Keratinocyte (primary cell): ENCODE results near the gene SYK. TPM values are rescaled to one million over a fixed set of nuclear protein-coding genes. Genes with fewer than 3 reads are reported as not detected.

Experiments
- DNase-seq: peaks from one replicate; pipeline ENCODE4 v3.0.0-alpha.2; 2011; ENCODE audit warnings: low read depth, missing footprints, low spot score
- FAIRE-seq: peaks from 2 replicates; lab custom pipeline; 2011; peaks lifted over from hg19 to GRCh38; lab: Jason Lieb, UNC
- H2AFZ ChIP-seq: 2 replicates; pipeline ENCODE4 v1.6.0; 2012; ENCODE audit warnings: low read length, control low read depth, inconsistent platforms; ENCODE audit not compliant: control insufficient read depth
- H3K27ac ChIP-seq: 2 replicates; pipeline ENCODE4 v1.5.1; 2011; ENCODE audit warnings: low read length; ENCODE audit not compliant: control insufficient read depth, insufficient read depth
- H3K27me3 ChIP-seq: 3 replicates; pipeline ENCODE4 v1.6.0; 2011; ENCODE audit warnings: low read length; ENCODE audit not compliant: control insufficient read depth, insufficient read depth; ENCODE audit errors: extremely low read depth
- H3K36me3 ChIP-seq, 2 experiments: 2 replicates in 1 of 2; 3 replicates in 1 of 2; pipeline ENCODE4 v1.5.1; 2011; ENCODE audit warnings: low read length in 2 of 2, mild to moderate bottlenecking in 1 of 2; ENCODE audit not compliant: control insufficient read depth in 2 of 2, insufficient read depth in 2 of 2; ENCODE audit errors: extremely low read depth in 1 of 2
- H3K4me1 ChIP-seq: 3 replicates; pipeline ENCODE4 v1.5.1; 2011; ENCODE audit warnings: low read length; ENCODE audit not compliant: control insufficient read depth, insufficient read depth; ENCODE audit errors: extremely low read depth
- H3K4me2 ChIP-seq: 3 replicates; pipeline ENCODE4 v1.6.0; 2011; ENCODE audit warnings: low read depth, low read length; ENCODE audit not compliant: control insufficient read depth, insufficient read depth; ENCODE audit errors: extremely low read depth
- H3K4me3 ChIP-seq, 3 experiments: fragments of 200-600 bp in 1 of 3; sonication (generic) in 1 of 3; 2 replicates in 2 of 3; 3 replicates in 1 of 3; pipeline ENCODE4 v1.5.1; 2011 to 2016; ENCODE audit warnings: low read length in 3 of 3, mild to moderate bottlenecking in 3 of 3, control low read depth in 2 of 3, inconsistent platforms in 1 of 3, low read depth in 1 of 3, mixed read lengths in 1 of 3, mixed run types in 1 of 3, moderate library complexity in 1 of 3; ENCODE audit not compliant: control insufficient read depth in 2 of 3, insufficient read depth in 2 of 3; ENCODE audit errors: extremely low read depth in 1 of 3
- H3K79me2 ChIP-seq: 2 replicates; pipeline ENCODE4 v1.6.0; 2012; ENCODE audit warnings: low read length; ENCODE audit not compliant: control insufficient read depth, insufficient read depth
- H3K9ac ChIP-seq: 3 replicates; pipeline ENCODE4 v1.6.0; 2011; ENCODE audit warnings: low read length; ENCODE audit not compliant: control insufficient read depth, insufficient read depth; ENCODE audit errors: extremely low read depth
- H3K9me1 ChIP-seq: 3 replicates; pipeline ENCODE4 v1.6.0; 2011; ENCODE audit warnings: low read length; ENCODE audit not compliant: control insufficient read depth, insufficient read depth; ENCODE audit errors: extremely low read depth
- H3K9me3 ChIP-seq: 2 replicates; pipeline ENCODE4 v1.5.1; 2012; ENCODE audit warnings: low read depth, low read length; ENCODE audit not compliant: control insufficient read depth
- H4K20me1 ChIP-seq: 3 replicates; pipeline ENCODE4 v1.6.0; 2011; ENCODE audit warnings: low read length; ENCODE audit not compliant: control insufficient read depth, insufficient read depth; ENCODE audit errors: extremely low read depth
- CTCF ChIP-seq, 3 experiments: IDR thresholded peaks in 1 of 3; conservative IDR thresholded peaks in 1 of 3; optimal IDR thresholded peaks in 1 of 3; 2 replicates in 2 of 3; 3 replicates in 1 of 3; pipeline versions ENCODE3 to v1.5.1; 2011; ENCODE audit warnings: low read length in 3 of 3, mild to moderate bottlenecking in 3 of 3, moderate library complexity in 2 of 3, control low read depth in 1 of 3, inconsistent platforms in 1 of 3; ENCODE audit not compliant: insufficient read depth in 2 of 3; ENCODE audit errors: extremely low read depth in 1 of 3
- EZH2 ChIP-seq: IDR thresholded peaks from one replicate; pipeline ENCODE4 v1.6.1; 2012; ENCODE audit warnings: inconsistent platforms, mild to moderate bottlenecking, low read length, moderate library complexity
- dilution Hi-C: fragments of 300-500 bp; cut with MboI; formaldehyde crosslinking; loops from one replicate; pipeline ENCODE4 v1.7.0; 2020; ENCODE audit warnings: low sequenced_read_pairs; ENCODE audit not compliant: extremely low pct_ligation_motif_present
- polyA plus RNA-seq, 5 experiments: library from polyadenylated mRNA; depleted of rRNA in 3 of 5; stranded (reverse) in 3 of 5; stranded (forward) in 1 of 5; unstranded in 1 of 5; fragments of >200 nt; gene quantifications; 1 replicate in 1 of 5; 2 replicates in 3 of 5; 3 replicates in 1 of 5; pipeline versions ENCODE4 v1.2.1 to v1.2.3, GENCODE V29; 2011 to 2012; ENCODE audit warnings: missing spikeins in 2 of 5, low read depth in 1 of 5, low replicate concordance in 1 of 5

SYK gene
- polyA plus RNA-seq, 1 donor (not counting 4 experiments of a cell fraction or from before 2014, with no cell fraction given) = 2.0 TPM

GRCh38 chr9:90927496-90927895 lies 125.9 kb downstream of the SYK start:
- no peaks in the 10 kb centered on the region for H3K27me3 ChIP-seq
- H3K9me3 ChIP-seq = no peaks in the 10 kb centered on the region
- no peak overlapping the region for H2AFZ ChIP-seq
- TF ChIP-seq CTCF (optimal IDR thresholded peaks at IDR 0.05 in 1 of 3, IDR thresholded peaks at IDR 0.05 in 1 of 3, conservative IDR thresholded peaks at IDR 0.05 in 1 of 3; ENCODE audit: extremely low read depth in 1 of 3, insufficient read depth in 2 of 3, low read length in 3 of 3) (no peak), EZH2 (no peak)
- no peak for DNase-seq
- no peaks in the 10 kb centered on the region for H3K79me2 ChIP-seq
- dilution Hi-C loops = no loop called here
- H3K4me2 ChIP-seq = no peak overlapping the region
- H4K20me1 ChIP-seq = no peaks in the 10 kb centered on the region
- H3K4me1 ChIP-seq = peaks cover 13% of the 10 kb centered on the region
- H3K27ac ChIP-seq = no peak overlapping the region
- FAIRE-seq = peak; percentile 49
- H3K4me3 ChIP-seq = no peak overlapping the region
- no peak overlapping the region for H3K9ac ChIP-seq
- no peaks in the 10 kb centered on the region for H3K9me1 ChIP-seq
- no peaks in the 10 kb centered on the region for H3K36me3 ChIP-seq

DNA sequence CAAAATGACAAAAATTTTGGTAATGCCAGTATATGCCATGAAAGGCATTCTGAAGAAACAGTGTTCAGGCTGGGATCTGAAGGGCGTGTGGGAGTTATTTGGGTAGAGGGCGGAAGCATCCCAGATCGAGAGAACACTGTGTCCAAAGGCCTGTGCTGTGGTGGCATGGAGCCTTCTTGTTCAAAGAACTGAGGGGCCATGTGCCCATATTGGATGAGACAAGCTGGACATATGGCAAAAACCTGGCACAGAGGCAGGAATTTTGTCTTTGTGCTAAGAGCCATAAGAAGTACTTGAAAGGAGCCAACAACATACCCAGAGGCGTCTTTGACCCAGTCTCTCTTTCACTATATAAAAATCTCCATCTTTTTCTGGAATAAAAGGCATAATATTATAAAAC lies 128.0 kb downstream of the SYK start:
- no peak overlapping the region for H3K27ac ChIP-seq
- H3K36me3 ChIP-seq = no peaks in the 10 kb centered on the region
- no peaks in the 10 kb centered on the region for H3K9me3 ChIP-seq
- H3K4me1 ChIP-seq = peaks cover 13% of the 10 kb centered on the region
- DNase-seq = no peak
- no peak overlapping the region for H3K4me2 ChIP-seq
- no peaks in the 10 kb centered on the region for H3K79me2 ChIP-seq
- dilution Hi-C loops = no loop called here
- no peak overlapping the region for H3K9ac ChIP-seq
- no peak for FAIRE-seq
- H2AFZ ChIP-seq = no peak overlapping the region
- no peak for TF ChIP-seq CTCF (optimal IDR thresholded peaks at IDR 0.05 in 1 of 3, IDR thresholded peaks at IDR 0.05 in 1 of 3, conservative IDR thresholded peaks at IDR 0.05 in 1 of 3; ENCODE audit: extremely low read depth in 1 of 3, insufficient read depth in 2 of 3, low read length in 3 of 3)
- no peak for TF ChIP-seq EZH2
- no peaks in the 10 kb centered on the region for H3K27me3 ChIP-seq
- no peaks in the 10 kb centered on the region for H3K9me1 ChIP-seq
- H3K4me3 ChIP-seq = no peak overlapping the region
- no peaks in the 10 kb centered on the region for H4K20me1 ChIP-seq
